Measurements from ENCODE around the gene TMEM200C.

TMEM200C gene

DNA sequence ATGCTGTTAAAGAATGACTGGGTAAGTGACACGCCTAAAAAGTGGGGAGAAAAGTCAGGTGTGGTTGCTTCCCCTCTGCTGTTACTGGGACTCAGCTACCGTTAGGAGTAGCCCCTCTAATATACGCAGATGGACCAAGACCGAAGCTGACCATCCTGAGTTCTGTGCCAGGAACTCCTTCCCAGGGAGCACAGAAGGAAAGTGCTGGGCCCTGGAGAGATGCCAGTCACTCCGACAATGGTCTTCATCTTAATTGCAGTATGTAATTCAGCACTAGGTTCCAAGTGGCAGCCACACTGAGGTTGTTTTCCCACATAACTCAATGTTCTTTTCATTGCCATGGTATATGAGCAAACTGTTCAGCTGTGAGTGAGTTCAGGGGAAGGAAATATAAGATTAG is 19.6 kb upstream of the TMEM200C start:
- DNase-seq: no peak
- Histone ChIP-seq H3K36me3 (no peaks in the 10 kb centered on the region), H3K9me3 (ENCODE audit: severe bottlenecking) (no peaks in the 10 kb centered on the region), H3K4me3 (ENCODE audit: low read depth, low read length) (no peak overlapping the region), H3K27ac (no peak overlapping the region), H3K27me3 (ENCODE audit: insufficient read depth, low read depth, severe bottlenecking) (peaks cover 34% of the 10 kb centered on the region)
- TF ChIP-seq, protein P1, sequence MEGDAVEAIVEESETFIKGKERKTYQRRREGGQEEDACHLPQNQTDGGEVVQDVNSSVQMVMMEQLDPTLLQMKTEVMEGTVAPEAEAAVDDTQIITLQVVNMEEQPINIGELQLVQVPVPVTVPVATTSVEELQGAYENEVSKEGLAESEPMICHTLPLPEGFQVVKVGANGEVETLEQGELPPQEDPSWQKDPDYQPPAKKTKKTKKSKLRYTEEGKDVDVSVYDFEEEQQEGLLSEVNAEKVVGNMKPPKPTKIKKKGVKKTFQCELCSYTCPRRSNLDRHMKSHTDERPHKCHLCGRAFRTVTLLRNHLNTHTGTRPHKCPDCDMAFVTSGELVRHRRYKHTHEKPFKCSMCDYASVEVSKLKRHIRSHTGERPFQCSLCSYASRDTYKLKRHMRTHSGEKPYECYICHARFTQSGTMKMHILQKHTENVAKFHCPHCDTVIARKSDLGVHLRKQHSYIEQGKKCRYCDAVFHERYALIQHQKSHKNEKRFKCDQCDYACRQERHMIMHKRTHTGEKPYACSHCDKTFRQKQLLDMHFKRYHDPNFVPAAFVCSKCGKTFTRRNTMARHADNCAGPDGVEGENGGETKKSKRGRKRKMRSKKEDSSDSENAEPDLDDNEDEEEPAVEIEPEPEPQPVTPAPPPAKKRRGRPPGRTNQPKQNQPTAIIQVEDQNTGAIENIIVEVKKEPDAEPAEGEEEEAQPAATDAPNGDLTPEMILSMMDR (IDR thresholded peaks at IDR 0.05; ENCODE audit: low read depth, low read length): no peak

GRCh38 chr18:5914016-5914415 is 18.7 kb upstream of the TMEM200C start:
- no peak overlapping the region for H3K27ac ChIP-seq
- DNase-seq: no peak
- H3K4me3 ChIP-seq (ENCODE audit: low read depth, low read length): no peak overlapping the region
- H3K27me3 ChIP-seq (ENCODE audit: insufficient read depth, low read depth, severe bottlenecking): peaks cover 40% of the 10 kb centered on the region
- H3K9me3 ChIP-seq (ENCODE audit: severe bottlenecking): no peaks in the 10 kb centered on the region
- TF ChIP-seq, protein P1 (IDR thresholded peaks at IDR 0.05; ENCODE audit: low read depth, low read length): no peak
- H3K36me3 ChIP-seq: no peaks in the 10 kb centered on the region

- peaks cover 42% of the 10 kb centered on the region for H3K27me3 ChIP-seq (ENCODE audit: insufficient read depth, low read depth, severe bottlenecking)
- H3K4me3 ChIP-seq (ENCODE audit: low read depth, low read length): no peak overlapping the region
- H3K36me3 ChIP-seq: no peaks in the 10 kb centered on the region
- H3K9me3 ChIP-seq (ENCODE audit: severe bottlenecking): no peaks in the 10 kb centered on the region
- DNase-seq: no peak
- no peak overlapping the region for H3K27ac ChIP-seq
- TF ChIP-seq, protein P1 (IDR thresholded peaks at IDR 0.05; ENCODE audit: low read depth, low read length): no peak
Observed at GRCh38 chr18:5912566-5912965, 17.2 kb upstream of the TMEM200C start.

DNA sequence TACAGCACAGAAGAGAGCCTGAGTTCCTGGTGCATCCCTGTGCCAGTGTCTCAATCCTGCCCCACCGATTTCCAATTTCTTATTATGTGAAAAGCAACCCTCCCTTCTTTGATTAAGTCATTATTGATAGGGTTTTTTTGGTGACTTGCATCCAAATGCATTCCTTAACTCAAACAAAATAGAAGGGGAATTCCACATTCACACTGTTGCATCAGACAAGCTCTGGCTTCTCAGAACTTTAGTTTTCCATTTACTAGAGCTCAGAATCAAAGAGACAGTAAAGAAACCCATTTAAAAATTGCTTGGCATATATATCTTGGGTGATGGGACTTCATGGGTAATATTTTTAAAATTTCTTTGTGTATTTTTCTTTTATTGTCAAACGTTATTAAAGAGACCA is 13.8 kb upstream of the TMEM200C start:
- Histone ChIP-seq H3K4me3 (ENCODE audit: low read depth, low read length) (no peak overlapping the region), H3K27me3 (ENCODE audit: insufficient read depth, low read depth, severe bottlenecking) (peaks cover 37% of the 10 kb centered on the region), H3K9me3 (ENCODE audit: severe bottlenecking) (no peaks in the 10 kb centered on the region), H3K27ac (no peak overlapping the region), H3K36me3 (no peaks in the 10 kb centered on the region)
- TF ChIP-seq, protein P1 (IDR thresholded peaks at IDR 0.05; ENCODE audit: low read depth, low read length): no peak
- no peak for DNase-seq

DNA sequence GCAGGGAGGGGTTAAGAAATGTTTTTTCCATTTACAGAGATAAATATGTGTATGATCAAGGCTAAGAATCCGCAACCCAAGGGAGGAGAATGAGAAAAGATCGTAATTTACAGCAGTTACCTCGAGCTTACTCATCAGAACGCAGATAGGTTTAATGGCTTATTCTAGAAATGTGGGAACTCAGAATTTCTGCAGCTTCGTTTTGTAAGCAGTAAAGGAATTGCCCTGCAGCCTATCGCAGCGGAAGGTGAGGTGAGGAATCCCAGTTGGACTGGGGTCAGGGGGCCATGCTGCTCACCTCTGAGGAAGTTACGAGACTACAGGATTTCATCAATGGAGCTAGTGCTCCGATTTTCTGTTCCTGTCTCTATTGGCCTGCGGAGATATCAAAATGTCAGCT is 8.1 kb upstream of the TMEM200C start:
- no peak for DNase-seq
- Histone ChIP-seq H3K9me3 (ENCODE audit: severe bottlenecking) (no peaks in the 10 kb centered on the region), H3K27ac (no peak overlapping the region), H3K27me3 (ENCODE audit: insufficient read depth, low read depth, severe bottlenecking) (peaks cover 31% of the 10 kb centered on the region), H3K36me3 (no peaks in the 10 kb centered on the region), H3K4me3 (ENCODE audit: low read depth, low read length) (no peak overlapping the region)
- TF ChIP-seq, protein P1 (IDR thresholded peaks at IDR 0.05; ENCODE audit: low read depth, low read length): no peak

GRCh38 chr18:5900262-5900661 is 4.9 kb upstream of the TMEM200C start:
- Histone ChIP-seq H3K9me3 (ENCODE audit: severe bottlenecking) (no peaks in the 10 kb centered on the region), H3K4me3 (ENCODE audit: low read depth, low read length) (no peak overlapping the region), H3K27me3 (ENCODE audit: insufficient read depth, low read depth, severe bottlenecking) (peaks cover 48% of the 10 kb centered on the region), H3K27ac (no peak overlapping the region), H3K36me3 (no peaks in the 10 kb centered on the region)
- TF ChIP-seq, protein P1 (IDR thresholded peaks at IDR 0.05; ENCODE audit: low read depth, low read length): no peak
- no peak for DNase-seq
